Pancreas (tissue), 10 donors: ENCODE data around the gene AFAP1L1. TPM values are rescaled to one million over a fixed set of nuclear protein-coding genes. Genes with fewer than 3 reads are reported as not detected.

Experiments used
- ATAC-seq, 4 donors: fragments of 200-7000 bp; cut with Tn5 transposase; one replicate each; pipeline versions ENCODE4 v1.8.0 to v1.9.1; 2020; ENCODE audit warnings: mild to moderate bottlenecking in 4 of 4, moderate library complexity in 4 of 4
- DNase-seq, 6 donors: peaks; one replicate each; pipeline ENCODE4 v3.0.0-alpha.2; 2020
- FAIRE-seq: peaks from 2 replicates; lab custom pipeline; 2012; peaks lifted over from hg19 to GRCh38; lab: Jason Lieb, UNC
- H3K27ac ChIP-seq, 4 donors: fragments of 200-600 bp; sonication (generic); 1 replicate in 3 of 4; 2 replicates in 1 of 4; pipeline versions ENCODE4 v1.5.0 to v1.8.0; 2020
- H3K27me3 ChIP-seq, 4 donors: fragments of 200-600 bp; one replicate each; pipeline ENCODE4 v1.8.0; 2021
- H3K36me3 ChIP-seq, 3 donors: fragments of 200-600 bp; sonication (generic) in 1 of 3; one replicate each; pipeline versions ENCODE4 v1.5.0 to v1.8.0; 2020 to 2021
- H3K4me1 ChIP-seq, 3 donors: fragments of 200-600 bp; one replicate each; pipeline ENCODE4 v1.8.0; 2021
- H3K4me3 ChIP-seq, 4 donors: fragments of 200-600 bp; sonication (generic) in 2 of 4; one replicate each; pipeline versions ENCODE4 v1.5.0 to v1.8.0; 2020 to 2021
- H3K9me3 ChIP-seq, 4 donors: fragments of 200-600 bp; one replicate each; pipeline ENCODE4 v1.8.0; 2021
- WGBS, 2 donors: extraction: QIAGEN DNeasy Blood & Tissue Kit; methylation state at CpG; one replicate each; pipeline ENCODE4 v1.1.7; 2013; 5-methylcytosine and 5-hydroxymethylcytosine counted together
- intact Hi-C, 3 donors: fragments of 100-400 bp; cut with DNase I; formaldehyde crosslinking; loops; one replicate each; pipeline versions ENCODE4 v1.11.1 to v1.14.2; 2022
- polyA plus RNA-seq, 2 donors: library from polyadenylated mRNA; stranded (reverse); fragments of 200-250 nt; gene quantifications; one replicate each; pipeline ENCODE4 v1.2.3, GENCODE V29; 2013
- total RNA-seq, 6 donors: library from RNA; stranded (reverse); fragmentation: NEBNext Ultra II Directional in 4 of 6; extraction: Animal tissue kit (Norgen Biotek cat#: 25700) in 4 of 6; gene quantifications; one replicate each; pipeline versions ENCODE4 v1.2.1 to v1.2.4, GENCODE V29; 2021 to 2023
- TF ChIP-seq, protein P1 (sequence below), 4 donors: fragments of 200-600 bp; sonication (generic) in 3 of 4; IDR thresholded peaks; one replicate each; pipeline versions ENCODE4 v1.5.0 to v1.8.0; 2021; ENCODE audit warnings: antibody characterized with exemption in 4 of 4
- donor health status: healthy with polysubstance abuse.
- donor health status: DM: no; HTN: no; CAD: no; lungs with moderate emphysema.
- donor health status: DM: no; HTN: no; CAD: no.
- donor health status: control.
- donor health status: control.
- donor health status: Bipolar disorder and iron deficiency.
- donor health status: DM: yes; HTN: yes; CAD: no.
- donor health status: DM: no; HTN: no; CAD: no.
- donor health status: DM: no; HTN: no; CAD: no.
- donor health status: DM: yes; HTN: yes; CAD: no.

Gene AFAP1L1
- total and polyA plus RNA-seq, 8 donors: 0.54 to 2.4 (median 1.2) TPM

DNA sequence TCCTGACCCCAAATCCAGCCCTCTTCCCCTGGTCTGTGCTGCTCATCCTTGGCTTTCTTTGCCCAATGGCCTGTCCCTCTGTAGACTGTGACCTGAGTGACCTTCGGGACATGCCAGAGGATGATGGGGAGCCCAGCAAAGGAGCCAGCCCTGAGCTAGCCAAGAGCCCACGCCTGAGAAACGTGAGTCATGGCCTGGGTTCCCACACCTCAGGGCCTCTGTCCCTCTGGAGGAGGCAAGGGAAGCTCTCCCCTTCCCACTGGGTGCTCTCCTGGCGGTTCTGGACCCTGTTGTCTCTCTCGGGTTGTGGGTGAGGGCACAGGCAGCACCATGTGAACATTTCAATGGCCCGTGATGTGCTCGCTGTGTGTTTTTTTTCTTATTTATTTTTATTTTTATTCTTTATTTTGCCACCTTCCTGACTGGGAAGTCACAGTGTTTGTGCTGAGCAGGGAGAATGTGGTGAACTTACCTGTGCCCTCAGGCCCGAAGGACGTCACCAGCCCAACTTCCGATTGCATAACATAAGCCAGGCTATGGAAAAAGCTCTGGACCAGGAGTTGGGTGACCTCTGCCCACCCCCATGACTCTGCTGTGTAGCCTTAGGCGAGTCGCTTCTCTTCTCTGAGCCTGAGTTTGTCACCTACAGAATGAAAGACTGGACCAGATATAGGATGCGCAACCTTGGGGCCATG lies 29.5 kb downstream of the AFAP1L1 start:
- no peaks in the 10 kb centered on the region for H3K9me3 ChIP-seq
- H3K27me3 ChIP-seq: no peaks in the 10 kb centered on the region
- no peak overlapping the region for H3K4me3 ChIP-seq
- no peak for ATAC-seq
- no peak for FAIRE-seq
- intact Hi-C loops: no loop called here
- TF ChIP-seq, protein P1, sequence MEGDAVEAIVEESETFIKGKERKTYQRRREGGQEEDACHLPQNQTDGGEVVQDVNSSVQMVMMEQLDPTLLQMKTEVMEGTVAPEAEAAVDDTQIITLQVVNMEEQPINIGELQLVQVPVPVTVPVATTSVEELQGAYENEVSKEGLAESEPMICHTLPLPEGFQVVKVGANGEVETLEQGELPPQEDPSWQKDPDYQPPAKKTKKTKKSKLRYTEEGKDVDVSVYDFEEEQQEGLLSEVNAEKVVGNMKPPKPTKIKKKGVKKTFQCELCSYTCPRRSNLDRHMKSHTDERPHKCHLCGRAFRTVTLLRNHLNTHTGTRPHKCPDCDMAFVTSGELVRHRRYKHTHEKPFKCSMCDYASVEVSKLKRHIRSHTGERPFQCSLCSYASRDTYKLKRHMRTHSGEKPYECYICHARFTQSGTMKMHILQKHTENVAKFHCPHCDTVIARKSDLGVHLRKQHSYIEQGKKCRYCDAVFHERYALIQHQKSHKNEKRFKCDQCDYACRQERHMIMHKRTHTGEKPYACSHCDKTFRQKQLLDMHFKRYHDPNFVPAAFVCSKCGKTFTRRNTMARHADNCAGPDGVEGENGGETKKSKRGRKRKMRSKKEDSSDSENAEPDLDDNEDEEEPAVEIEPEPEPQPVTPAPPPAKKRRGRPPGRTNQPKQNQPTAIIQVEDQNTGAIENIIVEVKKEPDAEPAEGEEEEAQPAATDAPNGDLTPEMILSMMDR (IDR thresholded peaks at IDR 0.05): no peak
- no peak for DNase-seq
- no peak overlapping the region for H3K27ac ChIP-seq
- WGBS, 2 donors: 85 to 87% methylated on average over 13 of the region's 13 CpGs
- no peaks in the 10 kb centered on the region for H3K36me3 ChIP-seq
- H3K4me1 ChIP-seq: no peaks in the 10 kb centered on the region

- Histone ChIP-seq H3K9me3 (no peaks in the 10 kb centered on the region), H3K36me3 (no peaks in the 10 kb centered on the region), H3K4me1 (no peaks in the 10 kb centered on the region), H3K27ac (no peak overlapping the region), H3K27me3 (no peaks in the 10 kb centered on the region), H3K4me3 (no peak overlapping the region)
- ATAC-seq: no peak
- no peak for DNase-seq
- FAIRE-seq: no peak
- TF ChIP-seq, protein P1 (IDR thresholded peaks at IDR 0.05): no peak
- 69 to 79% methylated on average over 8 of the region's 8 CpGs for WGBS, 2 donors
- intact Hi-C loops: no loop called here
These were observed 30.2 kb downstream of the AFAP1L1 start for GRCh38 chr5:149301744-149302380.

- Histone ChIP-seq H3K4me3 (no peak overlapping the region), H3K27ac (no peak overlapping the region), H3K27me3 (no peaks in the 10 kb centered on the region), H3K9me3 (no peaks in the 10 kb centered on the region), H3K36me3 (no peaks in the 10 kb centered on the region), H3K4me1 (no peaks in the 10 kb centered on the region)
- WGBS, 2 donors: 88% methylated on average over 5 of the region's 5 CpGs
- TF ChIP-seq, protein P1 (IDR thresholded peaks at IDR 0.05): no peak
- ATAC-seq (no peak), FAIRE-seq (no peak), DNase-seq (no peak)
- intact Hi-C loops: no loop called here
These were observed 31.0 kb downstream of the AFAP1L1 start for GRCh38 chr5:149302641-149303040.

DNA sequence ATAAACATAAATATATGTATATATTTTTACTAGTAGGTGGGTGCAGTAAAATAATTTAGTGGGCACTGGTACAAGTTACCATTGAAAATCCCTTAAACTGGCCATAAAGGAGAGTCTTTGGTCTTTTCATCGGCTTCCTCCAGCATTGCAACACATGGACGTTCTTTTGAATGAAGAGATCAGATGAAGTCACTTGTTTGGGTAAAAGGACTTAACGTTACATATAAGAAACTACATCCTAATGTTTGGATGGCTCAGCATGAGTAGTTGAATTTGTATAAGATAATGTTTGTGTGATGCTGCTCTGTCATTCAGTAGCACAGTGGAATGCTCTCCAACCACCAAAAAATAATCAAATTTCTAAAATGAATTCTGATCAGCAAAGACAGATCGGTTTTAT lies 31.6 kb downstream of the AFAP1L1 start:
- ATAC-seq (no peak), FAIRE-seq (no peak), DNase-seq (no peak)
- H3K9me3 ChIP-seq: no peaks in the 10 kb centered on the region
- TF ChIP-seq, protein P1 (IDR thresholded peaks at IDR 0.05): no peak
- intact Hi-C loops: no loop called here
- H3K36me3 ChIP-seq: no peaks in the 10 kb centered on the region
- H3K27ac ChIP-seq: no peak overlapping the region
- no peak overlapping the region for H3K4me3 ChIP-seq
- no peaks in the 10 kb centered on the region for H3K27me3 ChIP-seq
- H3K4me1 ChIP-seq: no peaks in the 10 kb centered on the region
- 78 to 84% methylated on average over 4 of the region's 4 CpGs for WGBS, 2 donors
